Spinal cord (tissue), 10 donors: ENCODE data around the gene KPNA3. TPM values are rescaled to one million over a fixed set of nuclear protein-coding genes. Genes with fewer than 3 reads are reported as not detected.
"Not testable (repeated sequence)": the region's sequence is repeated elsewhere in the genome, so short reads cannot be mapped to it uniquely, and the experiment has no call there.

Source experiments
- DNase-seq, 6 donors: peaks; one replicate each; pipeline versions ENCODE4 v3.0.0 to v3.0.0-alpha.2; 2013 to 2015; ENCODE audit warnings: low spot score in 6 of 6, low read depth in 4 of 6
- H3K27ac ChIP-seq: one replicate; pipeline ENCODE4 v1.5.1; 2013; ENCODE audit warnings: low read depth, low read length, control low read depth
- H3K27me3 ChIP-seq: one replicate; pipeline ENCODE4 v1.6.1; 2013; ENCODE audit warnings: low read length; ENCODE audit not compliant: control insufficient read depth, insufficient read depth
- H3K36me3 ChIP-seq: one replicate; pipeline ENCODE4 v1.6.1; 2013; ENCODE audit warnings: low read length; ENCODE audit not compliant: control insufficient read depth, insufficient read depth
- H3K4me1 ChIP-seq: one replicate; pipeline ENCODE4 v1.6.1; 2013; ENCODE audit warnings: low read length; ENCODE audit not compliant: control insufficient read depth, insufficient read depth
- H3K4me3 ChIP-seq: one replicate; pipeline ENCODE4 v1.5.1; 2013; ENCODE audit warnings: low read depth, low read length, control low read depth
- H3K9me3 ChIP-seq: one replicate; pipeline ENCODE4 v1.6.1; 2013; ENCODE audit warnings: low read length; ENCODE audit not compliant: control insufficient read depth, insufficient read depth
- WGBS: methylation state at CpG from one replicate; pipeline ENCODE4 v1.1.5; 2013; ENCODE audit warnings: missing lambda C conversion rate; ENCODE audit not compliant: insufficient coverage; 5-methylcytosine and 5-hydroxymethylcytosine counted together
- polyA plus RNA-seq, 2 donors: library from polyadenylated mRNA; unstranded; fragments of 120-200 nt; gene quantifications; one replicate each; pipeline ENCODE4 v1.2.1, GENCODE V29; 2013; ENCODE audit not compliant: insufficient read length in 2 of 2
- total RNA-seq, 2 donors: library from RNA; depleted of rRNA in 1 of 2; stranded (reverse); fragments of 120-200 nt in 1 of 2; fragments of >200 nt in 1 of 2; gene quantifications; one replicate each; pipeline versions ENCODE4 v1.2.3 to v1.2.4, GENCODE V29; 2013 to 2014
- donor health status: healthy.

KPNA3 gene
- total and polyA plus RNA-seq, 4 donors = 33.9 to 58.2 (median 51.3) TPM

DNA sequence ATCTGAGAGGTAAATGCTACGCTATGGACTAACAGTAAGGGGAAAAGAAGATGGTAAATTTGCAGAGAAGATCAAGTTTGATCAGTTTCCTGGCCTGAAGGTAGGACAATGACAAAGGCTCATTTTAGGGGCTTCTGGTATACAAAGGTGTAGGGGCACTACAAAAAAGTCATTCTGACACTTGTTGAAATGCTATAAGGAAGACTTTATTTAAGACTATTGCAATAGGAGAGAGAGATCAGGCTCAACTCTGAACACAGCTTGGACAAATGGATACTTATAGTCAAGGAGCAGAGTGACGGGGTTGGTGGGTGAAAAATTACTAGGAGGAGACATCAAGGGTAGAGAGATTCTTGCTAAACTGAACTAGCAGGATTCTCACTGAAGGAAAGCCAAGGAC lies 37.2 kb upstream of the KPNA3 start:
- Histone ChIP-seq H3K9me3 (no peaks in the 10 kb centered on the region), H3K27me3 (no peaks in the 10 kb centered on the region), H3K4me1 (no peaks in the 10 kb centered on the region), H3K4me3 (no peak overlapping the region), H3K27ac (no peak overlapping the region), H3K36me3 (no peaks in the 10 kb centered on the region)
- 100% methylated on average over 2 of the region's 2 CpGs for WGBS
- no peak for DNase-seq

DNA sequence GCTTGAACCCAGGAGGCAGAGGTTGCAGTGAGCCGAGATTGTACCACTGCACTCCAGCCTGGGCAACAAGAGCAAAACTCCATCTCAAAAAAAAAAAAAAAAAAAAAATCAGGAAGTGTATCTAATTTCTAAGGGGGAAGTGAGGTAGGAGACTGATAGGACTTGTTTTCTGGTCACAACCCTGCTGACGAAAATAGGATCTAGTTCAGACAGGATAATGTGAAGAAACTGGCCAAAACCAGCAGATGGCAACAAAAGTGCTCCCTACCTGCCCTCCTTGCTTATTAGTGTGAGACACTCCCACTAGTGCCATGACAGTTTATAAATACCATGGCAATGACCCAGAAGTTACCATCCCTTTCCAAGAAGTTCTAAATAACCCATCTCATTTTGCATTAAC lies 36.0 kb upstream of the KPNA3 start:
- H3K27ac ChIP-seq = no peak overlapping the region
- DNase-seq = peak in 1 of 6 donors; percentile 48
- H3K27me3 ChIP-seq = no peaks in the 10 kb centered on the region
- H3K4me1 ChIP-seq = no peaks in the 10 kb centered on the region
- WGBS = no CpG with 5 or more reads among the region's 2 CpGs
- H3K9me3 ChIP-seq = no peaks in the 10 kb centered on the region
- H3K4me3 ChIP-seq = no peak overlapping the region
- H3K36me3 ChIP-seq = no peaks in the 10 kb centered on the region

- Histone ChIP-seq H3K27me3 (no peaks in the 10 kb centered on the region), H3K9me3 (no peaks in the 10 kb centered on the region), H3K36me3 (no peaks in the 10 kb centered on the region), H3K4me1 (no peaks in the 10 kb centered on the region), H3K27ac (no peak overlapping the region), H3K4me3 (no peak overlapping the region)
- WGBS = 88% methylated on average over 2 of the region's 3 CpGs
- no peak for DNase-seq
These were observed 35.4 kb upstream of the KPNA3 start for GRCh38 chr13:49827891-49828290.

DNA sequence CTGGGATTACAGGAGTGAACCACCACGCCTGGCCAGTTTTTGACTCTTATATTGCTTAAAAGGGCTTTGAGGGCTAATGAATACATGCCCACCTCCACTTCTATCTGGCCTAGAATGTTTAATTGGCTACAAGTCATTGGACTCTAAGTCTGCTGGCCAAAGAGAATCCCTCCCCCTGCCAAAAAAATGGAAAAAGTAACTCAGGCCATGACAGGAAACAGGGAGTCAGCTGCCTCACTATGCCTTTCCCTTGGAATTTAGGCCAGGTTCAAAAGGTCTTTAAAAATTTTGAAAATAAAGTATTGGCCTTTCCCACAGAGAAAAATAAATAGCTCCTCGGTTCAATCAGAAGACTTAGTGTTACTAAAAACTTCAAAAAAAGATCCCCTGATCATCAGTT lies 34.9 kb upstream of the KPNA3 start:
- Histone ChIP-seq H3K27me3 (no peaks in the 10 kb centered on the region), H3K36me3 (no peaks in the 10 kb centered on the region), H3K27ac (no peak overlapping the region), H3K9me3 (no peaks in the 10 kb centered on the region), H3K4me1 (no peaks in the 10 kb centered on the region), H3K4me3 (no peak overlapping the region)
- DNase-seq = no peak
- WGBS = no CpG with 5 or more reads among the region's 2 CpGs

GRCh38 chr13:49821216-49822009 lies 28.9 kb upstream of the KPNA3 start:
- Histone ChIP-seq H3K36me3 (no peaks in the 10 kb centered on the region), H3K4me1 (no peaks in the 10 kb centered on the region), H3K27me3 (no peaks in the 10 kb centered on the region), H3K9me3 (no peaks in the 10 kb centered on the region), H3K27ac (no peak overlapping the region), H3K4me3 (no peak overlapping the region)
- 70% methylated on average over 4 of the region's 5 CpGs for WGBS
- no peak for DNase-seq

- no peak overlapping the region for H3K4me3 ChIP-seq
- no CpG with 5 or more reads among the region's 2 CpGs for WGBS
- no peaks in the 10 kb centered on the region for H3K27me3 ChIP-seq
- H3K9me3 ChIP-seq = no peaks in the 10 kb centered on the region
- no peaks in the 10 kb centered on the region for H3K36me3 ChIP-seq
- DNase-seq = no peak
- no peak overlapping the region for H3K27ac ChIP-seq
- H3K4me1 ChIP-seq = no peaks in the 10 kb centered on the region
These were observed 28.2 kb upstream of the KPNA3 start for GRCh38 chr13:49820591-49821215.

- not testable (repeated sequence) for H3K9me3 ChIP-seq, H3K27me3 ChIP-seq, DNase-seq, H3K27ac ChIP-seq, H3K4me3 ChIP-seq, H3K4me1 ChIP-seq, H3K36me3 ChIP-seq
- WGBS = 96% methylated on average over 3 of the region's 4 CpGs
These were observed 23.6 kb upstream of the KPNA3 start for GRCh38 chr13:49816047-49816446.

- H3K4me1 ChIP-seq = no peaks in the 10 kb centered on the region
- H3K27ac ChIP-seq = no peak overlapping the region
- H3K27me3 ChIP-seq = no peaks in the 10 kb centered on the region
- H3K36me3 ChIP-seq = no peaks in the 10 kb centered on the region
- no peak for DNase-seq
- no peak overlapping the region for H3K4me3 ChIP-seq
- WGBS = 100% methylated on average over 1 of the region's 7 CpGs
- H3K9me3 ChIP-seq = no peaks in the 10 kb centered on the region
These were observed 22.2 kb upstream of the KPNA3 start for GRCh38 chr13:49814551-49815270.

DNA sequence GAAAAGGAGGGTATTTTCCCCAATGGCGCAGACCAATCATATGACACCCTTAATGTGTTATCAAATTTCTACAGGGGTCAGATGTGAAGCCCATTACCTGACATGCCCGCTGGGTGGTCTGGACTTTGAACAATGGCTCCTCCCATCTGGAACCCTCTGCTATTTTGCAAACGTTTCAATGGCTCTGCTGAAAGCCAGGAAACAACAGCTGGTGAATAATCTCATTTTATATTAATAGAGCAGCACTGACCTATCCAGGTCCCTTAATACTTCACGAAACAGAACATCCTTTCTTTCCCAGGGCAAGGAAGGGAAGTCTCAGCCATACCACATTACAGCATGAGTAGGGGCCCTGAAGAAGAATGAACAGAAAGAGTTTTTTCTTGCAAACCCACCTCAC lies 20.3 kb upstream of the KPNA3 start:
- no peaks in the 10 kb centered on the region for H3K36me3 ChIP-seq

More for the DNA sequence above, 20.3 kb upstream of the KPNA3 start:
- no peak for DNase-seq
- Histone ChIP-seq H3K4me1 (no peaks in the 10 kb centered on the region), H3K9me3 (no peaks in the 10 kb centered on the region), H3K4me3 (no peak overlapping the region), H3K27ac (no peak overlapping the region), H3K27me3 (no peaks in the 10 kb centered on the region)
- WGBS = 80% methylated on average over 1 of the region's 4 CpGs
